Sigmoid colon (tissue), 7 donors: ENCODE results near the gene MANSC4. TPM values are rescaled to one million over a fixed set of nuclear protein-coding genes. Genes with fewer than 3 reads are reported as not detected.

Experiments used
- DNase-seq: peaks from one replicate; pipeline ENCODE4 v3.0.0-alpha.2; 2019
- H3K27ac ChIP-seq, 4 donors: fragments of 200-600 bp; sonication (generic); one replicate each; pipeline ENCODE4 v1.5.1; 2016 to 2019; ENCODE audit warnings: mild to moderate bottlenecking in 1 of 4
- H3K27me3 ChIP-seq, 3 donors: fragments of 200-600 bp; sonication (generic); one replicate each; pipeline ENCODE4 v1.5.1; 2019; ENCODE audit warnings: mild to moderate bottlenecking in 1 of 3
- H3K36me3 ChIP-seq, 4 donors: fragments of 200-600 bp; sonication (generic); one replicate each; pipeline ENCODE4 v1.5.1; 2016 to 2019
- H3K4me1 ChIP-seq, 4 donors: fragments of 200-600 bp; sonication (generic); one replicate each; pipeline ENCODE4 v1.5.1; 2017 to 2019
- H3K4me3 ChIP-seq, 4 donors: fragments of 200-600 bp; sonication (generic); one replicate each; pipeline ENCODE4 v1.5.1; 2017 to 2019; ENCODE audit warnings: mild to moderate bottlenecking in 2 of 4, moderate library complexity in 1 of 4
- H3K9me3 ChIP-seq, 4 donors: fragments of 200-600 bp in 3 of 4; sonication (generic) in 3 of 4; one replicate each; pipeline versions ENCODE4 v1.5.1 to v1.6.1; 2013 to 2019
- CTCF ChIP-seq, 4 experiments: fragments of 450-650 bp in 3 of 4; fragments of 200-600 bp in 1 of 4; IDR thresholded peaks; one replicate each; pipeline ENCODE4 v1.5.1; 2016 to 2019; ENCODE audit warnings: antibody characterized with exemption in 4 of 4, mild to moderate bottlenecking in 3 of 4, moderate library complexity in 2 of 4
- EP300 ChIP-seq, 4 donors: sonication (generic); formaldehyde crosslinking; IDR thresholded peaks; one replicate each; pipeline ENCODE4 v1.6.1; 2017; ENCODE audit warnings: antibody characterized with exemption in 4 of 4
- POLR2A ChIP-seq, 2 donors: fragments of 450-650 bp; IDR thresholded peaks; one replicate each; pipeline ENCODE4 v1.6.1; 2016; ENCODE audit warnings: antibody characterized with exemption in 2 of 2, mild to moderate bottlenecking in 2 of 2, moderate library complexity in 2 of 2
- POLR2AphosphoS5 ChIP-seq, 4 donors: sonication (generic); formaldehyde crosslinking; IDR thresholded peaks; one replicate each; pipeline ENCODE4 v1.6.1; 2017; ENCODE audit warnings: antibody characterized with exemption in 4 of 4
- WGBS, 2 donors: extraction: QIAGEN DNeasy Blood & Tissue Kit; methylation state at CpG; one replicate each; pipeline ENCODE4 v1.1.7; 2013; 5-methylcytosine and 5-hydroxymethylcytosine counted together
- intact Hi-C: fragments of 100-400 bp; cut with DNase I; formaldehyde crosslinking; loops from one replicate; pipeline ENCODE4 v1.15.1; 2023
- polyA plus RNA-seq, 3 donors: library from polyadenylated mRNA; stranded (reverse); fragments of 200-250 nt; gene quantifications; one replicate each; pipeline ENCODE4 v1.2.3, GENCODE V29; 2013
- total RNA-seq, 4 donors: library from RNA; depleted of rRNA; stranded (reverse); fragments of >200 nt; gene quantifications; one replicate each; pipeline ENCODE4 v1.1.0, GENCODE V29; 2016
- donor health status: healthy with polysubstance abuse.
- donor health status: Bipolar disorder and iron deficiency.
- donor health status: healthy.

MANSC4 gene
- total and polyA plus RNA-seq, 7 donors = not detected

- DNase-seq = no peak
- Histone ChIP-seq H3K4me1 (no peaks in the 10 kb centered on the region), H3K9me3 (no peaks in the 10 kb centered on the region), H3K27me3 (no peaks in the 10 kb centered on the region), H3K36me3 (no peaks in the 10 kb centered on the region), H3K4me3 (no peak overlapping the region), H3K27ac (no peak overlapping the region)
- WGBS, 2 donors = 62 to 63% methylated on average over 5 of the region's 5 CpGs
- no peak for TF ChIP-seq POLR2A (IDR thresholded peaks at IDR 0.05)
- TF ChIP-seq POLR2AphosphoS5 (IDR thresholded peaks at IDR 0.05) = no peak
- TF ChIP-seq EP300 (IDR thresholded peaks at IDR 0.05) = no peak
- no peak for TF ChIP-seq CTCF (IDR thresholded peaks at IDR 0.05)
- intact Hi-C loops = no loop called here
These were observed 7.5 kb downstream of the MANSC4 start for GRCh38 chr12:27772328-27773049.

GRCh38 chr12:27771481-27772327 is 8.3 kb downstream of the MANSC4 start:
- TF ChIP-seq POLR2A (IDR thresholded peaks at IDR 0.05) (no peak), EP300 (IDR thresholded peaks at IDR 0.05) (no peak), CTCF (IDR thresholded peaks at IDR 0.05) (no peak), POLR2AphosphoS5 (IDR thresholded peaks at IDR 0.05) (no peak)
- no peaks in the 10 kb centered on the region for H3K27me3 ChIP-seq
- intact Hi-C loops = no loop called here
- no peaks in the 10 kb centered on the region for H3K36me3 ChIP-seq
- no peaks in the 10 kb centered on the region for H3K9me3 ChIP-seq
- 87 to 90% methylated on average over 3 of the region's 3 CpGs for WGBS, 2 donors
- H3K4me3 ChIP-seq = no peak overlapping the region
- DNase-seq = no peak
- no peak overlapping the region for H3K27ac ChIP-seq
- H3K4me1 ChIP-seq = no peaks in the 10 kb centered on the region

GRCh38 chr12:27769142-27769673 is 10.8 kb downstream of the MANSC4 start:
- Histone ChIP-seq H3K36me3 (no peaks in the 10 kb centered on the region), H3K27ac (no peak overlapping the region), H3K9me3 (no peaks in the 10 kb centered on the region), H3K4me3 (no peak overlapping the region), H3K27me3 (no peaks in the 10 kb centered on the region), H3K4me1 (no peaks in the 10 kb centered on the region)
- DNase-seq = no peak
- 33 to 71% methylated on average over 8 of the region's 8 CpGs for WGBS, 2 donors
- intact Hi-C loops = no loop called here
- TF ChIP-seq CTCF (IDR thresholded peaks at IDR 0.05) (no peak), POLR2AphosphoS5 (IDR thresholded peaks at IDR 0.05) (no peak), EP300 (IDR thresholded peaks at IDR 0.05) (no peak), POLR2A (IDR thresholded peaks at IDR 0.05) (no peak)

GRCh38 chr12:27766587-27766986 is 13.4 kb downstream of the MANSC4 start:
- Histone ChIP-seq H3K4me3 (no peak overlapping the region), H3K4me1 (no peaks in the 10 kb centered on the region), H3K9me3 (no peaks in the 10 kb centered on the region), H3K27me3 (no peaks in the 10 kb centered on the region), H3K36me3 (no peaks in the 10 kb centered on the region), H3K27ac (no peak overlapping the region)
- intact Hi-C loops = no loop called here
- TF ChIP-seq CTCF (IDR thresholded peaks at IDR 0.05) (no peak), POLR2AphosphoS5 (IDR thresholded peaks at IDR 0.05) (no peak), EP300 (IDR thresholded peaks at IDR 0.05) (no peak), POLR2A (IDR thresholded peaks at IDR 0.05) (no peak)
- DNase-seq = no peak
- WGBS, 2 donors = 92 to 96% methylated on average over 3 of the region's 3 CpGs
